ENCODE results near the gene TMEM151B. TPM values are rescaled to one million over a fixed set of nuclear protein-coding genes. Genes with fewer than 3 reads are reported as not detected.

The TMEM151B gene
- total and polyA plus RNA-seq, 9 of the 15 experiments (the other 6 are each of a cell fraction or from before 2014, with no cell fraction given): not detected

DNA sequence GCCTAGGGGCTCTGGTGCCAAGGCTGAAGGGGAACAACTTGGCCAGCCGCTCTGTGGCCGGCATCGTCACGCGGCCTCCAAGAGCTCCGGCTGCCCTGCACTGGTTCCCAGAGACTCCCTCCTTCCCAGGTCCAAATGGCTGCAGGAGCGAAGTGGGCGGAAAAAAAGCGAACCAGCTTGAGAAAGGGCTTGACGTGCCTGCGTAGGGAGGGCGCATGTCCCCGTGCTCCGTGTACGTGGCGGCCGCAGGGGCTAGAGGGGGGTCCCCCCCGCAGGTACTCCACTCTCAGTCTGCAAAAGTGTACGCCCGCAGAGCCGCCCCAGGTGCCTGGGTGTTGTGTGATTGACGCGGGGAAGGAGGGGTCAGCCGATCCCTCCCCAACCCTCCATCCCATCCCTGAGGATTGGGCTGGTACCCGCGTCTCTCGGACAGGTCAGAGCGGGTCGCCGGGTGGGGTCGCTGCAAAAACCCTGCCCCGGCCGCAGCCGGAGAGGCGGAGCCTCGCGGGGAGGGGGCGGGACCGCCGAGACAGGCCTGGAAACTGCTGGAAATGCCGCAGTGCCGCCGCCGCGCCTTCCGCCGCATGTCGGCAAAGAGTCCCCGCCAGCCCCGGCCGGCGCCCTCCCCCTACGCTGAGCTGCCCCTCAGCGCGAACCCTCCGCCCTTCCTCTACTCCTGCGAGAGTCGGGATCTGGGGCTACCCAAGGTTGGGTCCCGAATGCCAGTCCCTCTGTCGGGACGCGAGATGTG lies 24.2 kb upstream of the TMEM151B start (continued):
- TF ChIP-seq HBP1 (CRISPR knock-in tag; IDR thresholded peaks at IDR 0.05): no peak
- TF ChIP-seq BRD9 (IDR thresholded peaks at IDR 0.05; ENCODE audit: low read depth, partially characterized antibody): peak; percentile 69
- no peak for TF ChIP-seq PTRF (tag; IDR thresholded peaks at IDR 0.05)
- TF ChIP-seq CHD2 (IDR thresholded peaks at IDR 0.05; ENCODE audit: low read depth, low read length): peak; percentile 87
- TF ChIP-seq ZNF639 (CRISPR knock-in tag; conservative IDR thresholded peaks at IDR 0.05 in 1 of 2, IDR thresholded peaks at IDR 0.05 in 1 of 2): peak in 1 of 2 experiments; percentile 75; a peak in 2 of 4 replicates
- no peak for TF ChIP-seq SRSF3 (IDR thresholded peaks at IDR 0.05; ENCODE audit: insufficient read depth, low read length)
- no peak for TF ChIP-seq ADNP (tag; IDR thresholded peaks at IDR 0.05)
- no peak for TF ChIP-seq ZNF41 (CRISPR knock-in tag; conservative IDR thresholded peaks at IDR 0.05)
- no peak for TF ChIP-seq ZNF324 (CRISPR knock-in tag; IDR thresholded peaks at IDR 0.05)
- TF ChIP-seq HOXB6 (CRISPR knock-in tag; IDR thresholded peaks at IDR 0.05; ENCODE audit: borderline replicate concordance): no peak
- TF ChIP-seq MXI1 (IDR thresholded peaks at IDR 0.05; ENCODE audit: low read depth, low read length): 0 out of 2 replicates have a peak, but pooled peaks have one; percentile 39
- TF ChIP-seq NRF1 (conservative IDR thresholded peaks at IDR 0.05 in 1 of 2, IDR thresholded peaks at IDR 0.05 in 1 of 2): peak; percentile 59 to 64
- TF ChIP-seq PML (IDR thresholded peaks at IDR 0.05; ENCODE audit: low read length): no peak
- no peak for TF ChIP-seq POLR3G (IDR thresholded peaks at IDR 0.05; ENCODE audit: extremely low read depth, insufficient read length, insufficient replicate concordance)
- TF ChIP-seq NCOA4 (IDR thresholded peaks at IDR 0.05; ENCODE audit: partially characterized antibody): no peak
- no peak for TF ChIP-seq STAG1 (CRISPR knock-in tag; IDR thresholded peaks at IDR 0.05; ENCODE audit: borderline replicate concordance)
- TF ChIP-seq ZNF785 (CRISPR knock-in tag; IDR thresholded peaks at IDR 0.05): no peak
- TF ChIP-seq MEF2A (IDR thresholded peaks at IDR 0.05; ENCODE audit: control insufficient read depth, low read depth, low read length): 0 out of 2 replicates have a peak, but pooled peaks have one; percentile 30
- no peak for TF ChIP-seq POLR2H (tag; IDR thresholded peaks at IDR 0.05; ENCODE audit: low read depth)
- TF ChIP-seq BACH1 (tag; IDR thresholded peaks at IDR 0.05): no peak
- peak; percentile 35; the same call in 1 of the 2 replicates for TF ChIP-seq E2F4 (CRISPR knock-in tag; IDR thresholded peaks at IDR 0.05; ENCODE audit: low read depth)
- peak; percentile 64; the same call in 1 of the 2 replicates for TF ChIP-seq JUN (IDR thresholded peaks at IDR 0.05; ENCODE audit: borderline replicate concordance, low read depth, low read length)
- TF ChIP-seq JUN (CRISPR knock-in tag; IDR thresholded peaks at IDR 0.05; ENCODE audit: borderline replicate concordance): no peak
- TF ChIP-seq CBX5 (IDR thresholded peaks at IDR 0.05; ENCODE audit: borderline replicate concordance, low read depth): 0 out of 2 replicates have a peak, but pooled peaks have one; percentile 13
- 0 out of 2 replicates have a peak, but pooled peaks have one; percentile 4 for TF ChIP-seq ZFP1 (CRISPR knock-in tag; IDR thresholded peaks at IDR 0.05)

Measured in K562 (cell line).